IMR-90 (cell line): ENCODE results near the gene SELENOH. TPM values are rescaled to one million over a fixed set of nuclear protein-coding genes. Genes with fewer than 3 reads are reported as not detected.

Source experiments
- ATAC-seq: fragments of 200-7000 bp; cut with Tn5 transposase; 2 replicates; pipeline ENCODE4 v1.9.1; 2020; ENCODE audit warnings: low read depth, mild to moderate bottlenecking, moderate library complexity
- BruUV-seq: library from RNA; stranded (reverse); fragments of 400-500 nt; replicated peaks from 2 replicates; lab custom pipeline; 2021; lab: Mats Ljungman, UMichigan
- CTCF ChIA-PET: fragments of 300-600 bp; formaldehyde crosslinking; extraction: SDS; loops from one replicate; lab custom pipeline; 2021; ENCODE audit warnings: antibody characterized with exemption; lab: Yijun Ruan, JAX
- POLR2A ChIA-PET: fragments of 300-600 bp; sonication (Branson Sonifier 250); formaldehyde crosslinking; loops from one replicate; lab custom pipeline; 2022; ENCODE audit warnings: antibody characterized with exemption; ENCODE audit not compliant: unreplicated experiment; lab: Charles Lee
- DNase-seq: peaks from one replicate; pipeline ENCODE4 v3.0.0; 2013
- H2AFZ ChIP-seq: replicated peaks from 2 replicates; pipeline ENCODE3; 2013; ENCODE audit warnings: low read length, mild to moderate bottlenecking; ENCODE audit not compliant: poor library complexity
- H2AK5ac ChIP-seq: 2 replicates; pipeline ENCODE4 v1.6.1; 2013; ENCODE audit warnings: low read depth, low read length, inconsistent platforms
- H2AK9ac ChIP-seq: replicated peaks from 2 replicates; pipeline ENCODE3; 2013; ENCODE audit warnings: mild to moderate bottlenecking, low read depth, low read length, moderate library complexity; ENCODE audit not compliant: poor library complexity
- H2BK120ac ChIP-seq: 2 replicates; pipeline ENCODE4 v1.6.1; 2013; ENCODE audit warnings: low read depth, low read length, inconsistent platforms
- H2BK15ac ChIP-seq: 3 replicates; pipeline ENCODE4 v1.6.1; 2013; ENCODE audit warnings: low read depth, low read length, inconsistent platforms
- H2BK20ac ChIP-seq: 2 replicates; pipeline ENCODE4 v1.6.1; 2013; ENCODE audit warnings: low read depth, mild to moderate bottlenecking, inconsistent platforms, low read length, moderate library complexity
- H2BK5ac ChIP-seq: 2 replicates; pipeline ENCODE4 v1.6.1; 2013; ENCODE audit warnings: mild to moderate bottlenecking, low read depth, low read length, inconsistent platforms; ENCODE audit not compliant: poor library complexity, severe bottlenecking
- H3K14ac ChIP-seq: replicated peaks from 2 replicates; pipeline ENCODE4 v1.6.1; 2013; ENCODE audit warnings: low read depth, low read length, inconsistent platforms
- H3K18ac ChIP-seq: 2 replicates; pipeline ENCODE4 v1.6.1; 2013; ENCODE audit warnings: low read depth, low read length, control low read depth
- H3K23ac ChIP-seq: 2 replicates; pipeline ENCODE4 v1.6.1; 2013; ENCODE audit warnings: low read depth, low read length, inconsistent platforms
- H3K27ac ChIP-seq: 2 replicates; pipeline ENCODE4 v1.5.1; 2013; ENCODE audit warnings: mild to moderate bottlenecking, control low read depth, low read length; ENCODE audit not compliant: insufficient read depth
- H3K27me3 ChIP-seq: 2 replicates; pipeline ENCODE4 v1.6.1; 2013; ENCODE audit warnings: low read length; ENCODE audit not compliant: control insufficient read depth, insufficient read depth
- H3K36me3 ChIP-seq: 2 replicates; pipeline ENCODE4 v1.6.1; 2013; ENCODE audit warnings: low read length, mixed read lengths; ENCODE audit not compliant: control insufficient read depth, insufficient read depth
- H3K4ac ChIP-seq: 2 replicates; pipeline ENCODE4 v1.6.1; 2013; ENCODE audit warnings: low read depth, low read length, inconsistent platforms
- H3K4me1 ChIP-seq: 2 replicates; pipeline ENCODE4 v1.6.1; 2013; ENCODE audit warnings: low read length, mixed read lengths; ENCODE audit not compliant: control insufficient read depth, insufficient read depth
- H3K4me2 ChIP-seq: 2 replicates; pipeline ENCODE4 v1.6.1; 2013; ENCODE audit warnings: low read depth, mild to moderate bottlenecking, control low read depth, low read length, moderate library complexity
- H3K4me3 ChIP-seq: 2 replicates; pipeline ENCODE4 v1.5.1; 2013; ENCODE audit warnings: low read depth, mild to moderate bottlenecking, control low read depth, low read length, moderate library complexity; ENCODE audit not compliant: insufficient read depth
- H3K56ac ChIP-seq: 2 replicates; pipeline ENCODE4 v1.6.1; 2013; ENCODE audit warnings: low read length, inconsistent platforms; ENCODE audit not compliant: insufficient read depth; ENCODE audit errors: extremely low read depth
- H3K79me1 ChIP-seq, 2 experiments: 2 replicates each; pipeline ENCODE4 v1.6.1; 2013; ENCODE audit warnings: low read length in 2 of 2, inconsistent platforms in 1 of 2, low read depth in 1 of 2
- H3K9ac ChIP-seq: 2 replicates; pipeline ENCODE4 v1.6.1; 2013; ENCODE audit warnings: low read depth, low read length, control low read depth
- H3K9me1 ChIP-seq: 2 replicates; pipeline ENCODE4 v1.6.1; 2013; ENCODE audit warnings: low read length, inconsistent platforms; ENCODE audit not compliant: insufficient read depth
- H3K9me3 ChIP-seq: 2 replicates; pipeline ENCODE4 v1.6.1; 2013; ENCODE audit warnings: low read length; ENCODE audit not compliant: control insufficient read depth, insufficient read depth
- H4K20me1 ChIP-seq: 2 replicates; pipeline ENCODE4 v1.6.1; 2013; ENCODE audit warnings: low read length, inconsistent platforms; ENCODE audit not compliant: insufficient read depth
- H4K5ac ChIP-seq: 2 replicates; pipeline ENCODE4 v1.6.1; 2013; ENCODE audit warnings: mild to moderate bottlenecking, low read depth, low read length, control low read depth
- H4K8ac ChIP-seq, 2 experiments: 2 replicates each; pipeline ENCODE4 v1.6.1; 2013; ENCODE audit warnings: low read depth in 2 of 2, low read length in 2 of 2, control low read depth in 1 of 2, inconsistent platforms in 1 of 2
- H4K91ac ChIP-seq: 2 replicates; pipeline ENCODE4 v1.6.1; 2013; ENCODE audit warnings: low read depth, low read length, inconsistent platforms; ENCODE audit not compliant: insufficient read depth
- BHLHE40 ChIP-seq: fragments of 150-350 bp; IDR thresholded peaks from 2 replicates; pipeline ENCODE4 v1.6.1; 2016; ENCODE audit warnings: mild to moderate bottlenecking, low read depth, low read length
- CEBPB ChIP-seq: IDR thresholded peaks from 2 replicates; pipeline ENCODE4 v1.6.1; 2012; ENCODE audit warnings: low read depth, low read length, improper control_type of control experiment
- CHD1 ChIP-seq: IDR thresholded peaks from 2 replicates; pipeline ENCODE4 v1.6.1; 2012; ENCODE audit warnings: low read depth, low read length, improper control_type of control experiment
- FOS ChIP-seq: fragments of 150-350 bp; IDR thresholded peaks from 2 replicates; pipeline ENCODE4 v1.6.1; 2016; ENCODE audit warnings: low read depth, low read length
- MAFK ChIP-seq: IDR thresholded peaks from 2 replicates; pipeline ENCODE4 v1.6.1; 2012; ENCODE audit warnings: low read depth, low read length, improper control_type of control experiment
- MAZ ChIP-seq: IDR thresholded peaks from 2 replicates; pipeline ENCODE4 v1.6.1; 2012; ENCODE audit warnings: low read depth, mild to moderate bottlenecking, low read length, improper control_type of control experiment, moderate library complexity, borderline replicate concordance
- MXI1 ChIP-seq: IDR thresholded peaks from 2 replicates; pipeline ENCODE4 v1.6.1; 2012; ENCODE audit warnings: low read depth, mild to moderate bottlenecking, low read length, moderate library complexity, borderline replicate concordance
- NFE2L2 ChIP-seq: fragments of 150-350 bp; IDR thresholded peaks from 2 replicates; pipeline ENCODE4 v1.6.1; 2016; ENCODE audit warnings: low read depth, mild to moderate bottlenecking, low read length
- POLR2A ChIP-seq: IDR thresholded peaks from 2 replicates; pipeline ENCODE4 v1.6.1; 2012; ENCODE audit warnings: mild to moderate bottlenecking, low read depth, low read length
- RAD21 ChIP-seq: IDR thresholded peaks from 2 replicates; pipeline ENCODE4 v1.6.1; 2012; ENCODE audit warnings: low read length, improper control_type of control experiment
- RCOR1 ChIP-seq: IDR thresholded peaks from 2 replicates; pipeline ENCODE4 v1.6.1; 2012; ENCODE audit warnings: mild to moderate bottlenecking, low read length, improper control_type of control experiment; ENCODE audit not compliant: insufficient replicate concordance
- RFX5 ChIP-seq: IDR thresholded peaks from 2 replicates; pipeline ENCODE4 v1.8.0; 2012; ENCODE audit warnings: low read depth, mild to moderate bottlenecking, low read length, moderate library complexity
- SMC3 ChIP-seq: fragments of 150-350 bp; IDR thresholded peaks from 2 replicates; pipeline ENCODE4 v1.6.1; 2016; ENCODE audit warnings: low read depth, mild to moderate bottlenecking, antibody characterized with exemption, low read length, moderate library complexity
- WGBS, 2 experiments: methylation state at CpG; one replicate each; pipeline versions ENCODE4 v1.1.5 to v1.1.7; 2013; ENCODE audit warnings: missing lambda C conversion rate in 2 of 2; ENCODE audit not compliant: insufficient read length in 1 of 2; ENCODE audit errors: extremely low coverage in 2 of 2; 5-methylcytosine and 5-hydroxymethylcytosine counted together
- dilution Hi-C: fragments of 300-500 bp; cut with HindIII; formaldehyde crosslinking; loops from one replicate; pipeline ENCODE4 v1.14.3; 2018; ENCODE audit warnings: low sequenced_read_pairs; ENCODE audit not compliant: unreplicated experiment
- in situ Hi-C: fragments of 300-500 bp; cut with MboI; formaldehyde crosslinking; loops from 3 replicates; pipeline ENCODE4 v1.14.3; 2019; ENCODE audit warnings: low sequenced_read_pairs, inconsistent platforms, mixed read lengths
- intact Hi-C: fragments of 100-400 bp; cut with micrococcal nuclease; formaldehyde crosslinking; loops from 2 replicates; pipeline ENCODE4 v1.10.0; 2022
- polyA plus RNA-seq, 3 experiments: library from polyadenylated mRNA; depleted of rRNA; stranded (reverse); fragments of >200 nt; gene quantifications; 2 replicates each; pipeline ENCODE4 v1.2.3, GENCODE V29; 2012; ENCODE audit warnings: low replicate concordance in 1 of 3
- total RNA-seq: library from RNA; depleted of rRNA; stranded (reverse); fragments of >200 nt; gene quantifications from 2 replicates; pipeline ENCODE4 v1.2.3, GENCODE V29; 2012
- TF ChIP-seq, protein P1 (sequence below): fragments of 150-350 bp; IDR thresholded peaks from 2 replicates; pipeline ENCODE4 v1.6.1; 2016; ENCODE audit warnings: low read depth, mild to moderate bottlenecking, low read length, moderate library complexity, borderline replicate concordance
- TF ChIP-seq, protein P2 (sequence below): conservative IDR thresholded peaks from 2 replicates; pipeline ENCODE4 v1.5.1; 2012; ENCODE audit warnings: mild to moderate bottlenecking, low read depth, low read length, improper control_type of control experiment
- TF ChIP-seq, protein P3 (sequence below): fragments of 150-350 bp; IDR thresholded peaks from 2 replicates; pipeline ENCODE4 v1.6.1; 2017; ENCODE audit warnings: mild to moderate bottlenecking, antibody characterized with exemption, low read length, low read depth

The SELENOH gene
- total and polyA plus RNA-seq, 2 of the 4 experiments (the other 2 are of a cell fraction): 40.3 to 107 TPM

DNA sequence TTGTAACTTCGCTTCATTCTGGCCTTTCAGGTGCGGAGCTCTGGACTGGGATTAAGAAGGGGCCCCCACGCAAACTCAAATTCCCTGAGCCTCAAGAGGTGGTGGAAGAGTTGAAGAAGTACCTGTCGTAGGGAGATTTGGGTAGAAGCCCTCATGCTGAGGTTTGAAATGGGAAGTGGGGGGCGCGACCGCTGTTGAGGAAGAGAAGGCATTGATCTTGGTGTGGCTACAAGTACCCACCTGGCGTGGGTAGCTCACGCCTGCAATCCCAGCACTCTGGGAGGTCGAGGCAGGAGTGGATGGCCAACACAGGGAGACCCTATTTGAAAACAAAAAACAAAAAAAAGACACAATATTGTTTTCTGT lies 779 bp downstream of the SELENOH start:
- Histone ChIP-seq H3K14ac (peak overlapping the region; percentile 76), H3K23ac (peak overlapping the region; percentile 91), H3K9ac (peak overlapping the region; percentile 80), H3K27me3 (no peaks in the 10 kb centered on the region), H3K4me3 (peak overlapping the region; percentile 63), H4K20me1 (no peaks in the 10 kb centered on the region), H4K91ac (peak overlapping the region; percentile 77), H3K79me1 (peaks cover 29 to 42% of the 10 kb centered on the region in 2 experiments), H2BK20ac (no peak overlapping the region), H3K4me2 (peak overlapping the region; percentile 97), H3K9me3 (no peaks in the 10 kb centered on the region), H3K56ac (peak overlapping the region; percentile 83), H2BK120ac (0 out of 2 replicates have a peak overlapping the region, but pooled peaks have one; percentile 17), H3K9me1 (0 out of 2 replicates have a peak, but pooled peaks cover 3% of the 10 kb centered on the region), H2AK5ac (peak overlapping the region; percentile 33), H2BK5ac (peak overlapping the region; percentile 75), H2AFZ (peak overlapping the region; percentile 94), H2BK15ac (no peak overlapping the region), H3K27ac (peak overlapping the region; percentile 86), H3K4ac (peak overlapping the region; percentile 92), H3K18ac (no peak overlapping the region), H4K5ac (no peak overlapping the region), H2AK9ac (peak overlapping the region; percentile 98), H4K8ac (peak overlapping the region; percentile 76 to 99), H3K4me1 (peaks cover 2% of the 10 kb centered on the region; the same call in 1 of the 2 replicates), H3K36me3 (peaks cover 42% of the 10 kb centered on the region)
- dilution Hi-C loops: no loop called here
- TF ChIP-seq SMC3 (no peak), RAD21 (no peak), NFE2L2 (no peak), CEBPB (no peak), POLR2A (no peak), FOS (no peak), BHLHE40 (no peak), RCOR1 (no peak), MAFK (no peak), CHD1 (no peak), MXI1 (no peak), RFX5 (no peak), MAZ (no peak)
- TF ChIP-seq, protein P1, sequence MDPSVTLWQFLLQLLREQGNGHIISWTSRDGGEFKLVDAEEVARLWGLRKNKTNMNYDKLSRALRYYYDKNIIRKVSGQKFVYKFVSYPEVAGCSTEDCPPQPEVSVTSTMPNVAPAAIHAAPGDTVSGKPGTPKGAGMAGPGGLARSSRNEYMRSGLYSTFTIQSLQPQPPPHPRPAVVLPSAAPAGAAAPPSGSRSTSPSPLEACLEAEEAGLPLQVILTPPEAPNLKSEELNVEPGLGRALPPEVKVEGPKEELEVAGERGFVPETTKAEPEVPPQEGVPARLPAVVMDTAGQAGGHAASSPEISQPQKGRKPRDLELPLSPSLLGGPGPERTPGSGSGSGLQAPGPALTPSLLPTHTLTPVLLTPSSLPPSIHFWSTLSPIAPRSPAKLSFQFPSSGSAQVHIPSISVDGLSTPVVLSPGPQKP: no peak
- TF ChIP-seq, protein P2, sequence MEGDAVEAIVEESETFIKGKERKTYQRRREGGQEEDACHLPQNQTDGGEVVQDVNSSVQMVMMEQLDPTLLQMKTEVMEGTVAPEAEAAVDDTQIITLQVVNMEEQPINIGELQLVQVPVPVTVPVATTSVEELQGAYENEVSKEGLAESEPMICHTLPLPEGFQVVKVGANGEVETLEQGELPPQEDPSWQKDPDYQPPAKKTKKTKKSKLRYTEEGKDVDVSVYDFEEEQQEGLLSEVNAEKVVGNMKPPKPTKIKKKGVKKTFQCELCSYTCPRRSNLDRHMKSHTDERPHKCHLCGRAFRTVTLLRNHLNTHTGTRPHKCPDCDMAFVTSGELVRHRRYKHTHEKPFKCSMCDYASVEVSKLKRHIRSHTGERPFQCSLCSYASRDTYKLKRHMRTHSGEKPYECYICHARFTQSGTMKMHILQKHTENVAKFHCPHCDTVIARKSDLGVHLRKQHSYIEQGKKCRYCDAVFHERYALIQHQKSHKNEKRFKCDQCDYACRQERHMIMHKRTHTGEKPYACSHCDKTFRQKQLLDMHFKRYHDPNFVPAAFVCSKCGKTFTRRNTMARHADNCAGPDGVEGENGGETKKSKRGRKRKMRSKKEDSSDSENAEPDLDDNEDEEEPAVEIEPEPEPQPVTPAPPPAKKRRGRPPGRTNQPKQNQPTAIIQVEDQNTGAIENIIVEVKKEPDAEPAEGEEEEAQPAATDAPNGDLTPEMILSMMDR: no peak
- TF ChIP-seq, protein P3, sequence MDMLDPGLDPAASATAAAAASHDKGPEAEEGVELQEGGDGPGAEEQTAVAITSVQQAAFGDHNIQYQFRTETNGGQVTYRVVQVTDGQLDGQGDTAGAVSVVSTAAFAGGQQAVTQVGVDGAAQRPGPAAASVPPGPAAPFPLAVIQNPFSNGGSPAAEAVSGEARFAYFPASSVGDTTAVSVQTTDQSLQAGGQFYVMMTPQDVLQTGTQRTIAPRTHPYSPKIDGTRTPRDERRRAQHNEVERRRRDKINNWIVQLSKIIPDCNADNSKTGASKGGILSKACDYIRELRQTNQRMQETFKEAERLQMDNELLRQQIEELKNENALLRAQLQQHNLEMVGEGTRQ: no peak
- TSS peak; percentile 52 for BruUV-seq
- CTCF ChIA-PET: no interaction called here
- intact Hi-C loops: loop anchor here (5.0 to 10.0 kb wide), 2 partner anchors 543 to 770 kb away; no protein-coding TSS in a partner anchor
- 0% methylated on average over 2 of the region's 10 CpGs; no CpG with 5 or more reads in 1 of the 2 experiments for WGBS, 2 experiments
- in situ Hi-C loops: loop anchor here (10.0 kb wide), 1 partner anchor 773 kb away; no protein-coding TSS in a partner anchor
- POLR2A ChIA-PET: interaction anchor here (1.2 kb wide), 1 partner anchor 19 kb away, joined by 4 read pairs; no protein-coding TSS in a partner anchor
- DNase-seq (no peak), ATAC-seq (no peak)
